Ovary (tissue), 9 donors: ENCODE results near the gene CSTPP1. TPM values are rescaled to one million over a fixed set of nuclear protein-coding genes. Genes with fewer than 3 reads are reported as not detected.

Source experiments
- DNase-seq, 5 donors: peaks; one replicate each; pipeline ENCODE4 v3.0.0-alpha.2; 2019 to 2020
- H3K27ac ChIP-seq, 2 donors: fragments of 200-600 bp; one replicate each; pipeline versions ENCODE4 v1.5.1 to v1.8.0; 2019 to 2022
- H3K27me3 ChIP-seq: fragments of 200-600 bp; one replicate; pipeline ENCODE4 v1.8.0; 2022
- H3K36me3 ChIP-seq: fragments of 200-600 bp; sonication (generic); one replicate; pipeline ENCODE4 v1.5.1; 2019
- H3K4me1 ChIP-seq: one replicate; pipeline ENCODE4 v1.8.1; 2013; ENCODE audit warnings: mild to moderate bottlenecking, moderate library complexity; ENCODE audit not compliant: insufficient read depth
- H3K4me3 ChIP-seq: fragments of 200-600 bp; sonication (generic); one replicate; pipeline ENCODE4 v1.5.1; 2017
- H3K9me3 ChIP-seq, 2 donors: fragments of 200-600 bp in 1 of 2; sonication (generic) in 1 of 2; one replicate each; pipeline versions ENCODE4 v1.5.1 to v1.8.1; 2013 to 2019; ENCODE audit warnings: mild to moderate bottlenecking in 1 of 2, moderate library complexity in 1 of 2
- CTCF ChIP-seq, 3 donors: fragments of 450-650 bp in 2 of 3; fragments of 200-600 bp in 1 of 3; IDR thresholded peaks; one replicate each; pipeline versions ENCODE4 v1.5.1 to v1.8.0; 2016 to 2022; ENCODE audit warnings: antibody characterized with exemption in 3 of 3, mild to moderate bottlenecking in 1 of 3
- EP300 ChIP-seq: sonication (generic); formaldehyde crosslinking; IDR thresholded peaks from one replicate; pipeline ENCODE4 v1.6.1; 2017; ENCODE audit warnings: antibody characterized with exemption
- POLR2A ChIP-seq: fragments of 450-650 bp; IDR thresholded peaks from one replicate; pipeline ENCODE4 v1.6.1; 2017; ENCODE audit warnings: antibody characterized with exemption, mild to moderate bottlenecking, moderate library complexity
- WGBS, 3 donors: extraction: QIAGEN DNeasy Blood & Tissue Kit in 1 of 3; methylation state at CpG; one replicate each; pipeline versions ENCODE4 v1.1.5 to v1.1.7; 2013 to 2017; 5-methylcytosine and 5-hydroxymethylcytosine counted together
- intact Hi-C, 4 donors: fragments of 100-400 bp; cut with DNase I; formaldehyde crosslinking; loops; one replicate each; pipeline versions ENCODE4 v1.11.0 to v1.15.1; 2022 to 2023
- polyA plus RNA-seq, 2 donors: library from polyadenylated mRNA; stranded (reverse); fragments of 200-250 nt in 1 of 2; fragments of 350-450 nt in 1 of 2; fragmentation: Illumina TruSeq in 1 of 2; extraction: RNeasy Lipid Tissue Mini Kit (QIAGEN cat#74804) in 1 of 2; gene quantifications; one replicate each; pipeline ENCODE4 v1.2.3, GENCODE V29; 2013 to 2014
- total RNA-seq, 7 donors: library from RNA; depleted of rRNA in 2 of 7; stranded (reverse); fragments of >200 nt in 2 of 7; fragmentation: NEBNext Ultra II Directional in 3 of 7; extraction: Animal tissue kit (Norgen Biotek cat#: 25700) in 3 of 7; gene quantifications; one replicate each; pipeline versions ENCODE4 v1.1.0 to v1.2.4, GENCODE V29; 2016 to 2023
- donor health status: DM: no; HTN: no; CAD: no; lungs with moderate emphysema.
- donor health status: DM: no; HTN: no; CAD: no.
- donor health status: Bipolar disorder and iron deficiency.
- donor health status: DM: yes; HTN: yes; CAD: no.
- donor health status: DM: no; HTN: no; CAD: no.
- donor health status: DM: yes; HTN: yes; CAD: no.

CSTPP1 gene
- total and polyA plus RNA-seq, 9 donors: 20.3 to 42.6 (median 25.6) TPM

DNA sequence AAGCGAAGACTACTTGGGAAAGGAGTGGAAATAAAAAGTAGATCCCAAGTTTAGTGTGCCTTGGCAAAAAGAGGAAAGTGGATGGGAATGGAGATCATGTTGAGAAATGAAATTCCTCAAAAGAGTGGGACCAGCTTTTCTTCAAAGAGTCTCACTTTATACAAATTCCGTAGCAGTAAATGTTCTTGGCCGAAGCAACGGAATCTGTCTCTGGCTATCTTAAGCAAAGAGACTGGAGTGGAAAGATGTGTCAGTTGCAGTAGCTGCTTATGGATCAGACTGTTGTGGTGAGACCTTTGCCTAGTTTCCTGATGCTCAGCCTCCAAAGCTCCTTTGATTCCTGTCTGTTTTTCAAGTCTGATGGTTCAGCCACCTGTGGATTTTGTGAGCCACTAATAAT is 73.6 kb downstream of the CSTPP1 start:
- TF ChIP-seq EP300 (no peak), CTCF (IDR thresholded peaks at IDR 0.05) (no peak), POLR2A (no peak)
- Histone ChIP-seq H3K27me3 (no peaks in the 10 kb centered on the region), H3K4me3 (no peak overlapping the region), H3K4me1 (no peaks in the 10 kb centered on the region), H3K27ac (no peak overlapping the region), H3K9me3 (no peaks in the 10 kb centered on the region), H3K36me3 (no peaks in the 10 kb centered on the region)
- 77 to 95% (median 94%) methylated on average over 4 of the region's 4 CpGs for WGBS, 3 donors
- intact Hi-C loops: no loop called here
- DNase-seq: no peak

GRCh38 chr11:47014097-47014496 is 77.5 kb downstream of the CSTPP1 start:
- DNase-seq: no peak
- Histone ChIP-seq H3K27me3 (no peaks in the 10 kb centered on the region), H3K4me3 (no peak overlapping the region), H3K27ac (no peak overlapping the region), H3K9me3 (no peaks in the 10 kb centered on the region), H3K4me1 (no peaks in the 10 kb centered on the region), H3K36me3 (no peaks in the 10 kb centered on the region)
- TF ChIP-seq CTCF (IDR thresholded peaks at IDR 0.05) (no peak), POLR2A (no peak), EP300 (no peak)
- intact Hi-C loops: no loop called here
- 95 to 97% (median 96%) methylated on average over 3 of the region's 3 CpGs for WGBS, 3 donors

- Histone ChIP-seq H3K9me3 (no peaks in the 10 kb centered on the region), H3K36me3 (no peaks in the 10 kb centered on the region), H3K4me3 (no peak overlapping the region), H3K4me1 (no peaks in the 10 kb centered on the region), H3K27ac (no peak overlapping the region), H3K27me3 (no peaks in the 10 kb centered on the region)
- no peak for TF ChIP-seq EP300
- no peak for TF ChIP-seq CTCF (IDR thresholded peaks at IDR 0.05)
- TF ChIP-seq POLR2A: no peak
- intact Hi-C loops: no loop called here
- no peak for DNase-seq
- WGBS, 3 donors: 83 to 93% (median 91%) methylated on average over 1 of the region's 1 CpG
These were observed 82.1 kb downstream of the CSTPP1 start for GRCh38 chr11:47018637-47019036.

- Histone ChIP-seq H3K4me3 (no peak overlapping the region), H3K4me1 (no peaks in the 10 kb centered on the region), H3K27ac (no peak overlapping the region), H3K9me3 (no peaks in the 10 kb centered on the region), H3K27me3 (no peaks in the 10 kb centered on the region), H3K36me3 (no peaks in the 10 kb centered on the region)
- TF ChIP-seq EP300: no peak
- no peak for TF ChIP-seq CTCF (IDR thresholded peaks at IDR 0.05)
- TF ChIP-seq POLR2A: no peak
- intact Hi-C loops: no loop called here
- WGBS, 3 donors: 35 to 49% (median 36%) methylated on average over 2 of the region's 2 CpGs
- no peak for DNase-seq
These were observed 84.4 kb downstream of the CSTPP1 start for GRCh38 chr11:47020793-47021526.
